H1 (cell line): Measurements from ENCODE around the gene MAP10. TPM values are rescaled to one million over a fixed set of nuclear protein-coding genes. Genes with fewer than 3 reads are reported as not detected.

ENCODE experiments used
- CTCF ChIA-PET: fragments of 300-600 bp; sonication (Branson Sonifier 250); formaldehyde crosslinking; loops from one replicate; lab custom pipeline; 2021; ENCODE audit not compliant: partially characterized antibody; lab: Charles Lee
- POLR2A ChIA-PET: fragments of 300-600 bp; sonication (Branson Sonifier 250); formaldehyde crosslinking; loops from one replicate; lab custom pipeline; 2021; ENCODE audit warnings: inconsistent platforms; ENCODE audit not compliant: partially characterized antibody; lab: Charles Lee
- DNase-seq, 2 experiments: peaks; one replicate each; pipeline versions ENCODE4 v3.0.0 to v3.0.0-alpha.2; 2010 to 2022; ENCODE audit warnings: low spot score in 2 of 2, low read depth in 1 of 2, mixed read lengths in 1 of 2
- FAIRE-seq: peaks from 2 replicates; lab custom pipeline; 2011; peaks lifted over from hg19 to GRCh38; lab: Jason Lieb, UNC
- H2AFZ ChIP-seq: 2 replicates; pipeline ENCODE4 v1.8.1; 2012; ENCODE audit warnings: low read length, inconsistent platforms
- H2AK5ac ChIP-seq: 2 replicates; pipeline ENCODE4 v1.6.1; 2013; ENCODE audit warnings: low read depth, low read length
- H2BK120ac ChIP-seq: replicated peaks from 2 replicates; pipeline ENCODE3; 2013; ENCODE audit warnings: low read depth, low read length, inconsistent platforms
- H2BK12ac ChIP-seq: 2 replicates; pipeline ENCODE4 v1.6.1; 2013; ENCODE audit warnings: low read depth, low read length
- H2BK15ac ChIP-seq: 2 replicates; pipeline ENCODE4 v1.6.1; 2013; ENCODE audit warnings: low read length
- H2BK20ac ChIP-seq: 2 replicates; pipeline ENCODE4 v1.6.1; 2013; ENCODE audit warnings: low read length
- H2BK5ac ChIP-seq: 2 replicates; pipeline ENCODE4 v1.6.1; 2013; ENCODE audit warnings: low read depth, low read length
- H3K14ac ChIP-seq: 2 replicates; pipeline ENCODE4 v1.6.1; 2013; ENCODE audit warnings: inconsistent platforms; ENCODE audit not compliant: insufficient read length
- H3K18ac ChIP-seq: 2 replicates; pipeline ENCODE4 v1.6.1; 2013; ENCODE audit warnings: low read length; ENCODE audit errors: extremely low read depth
- H3K23ac ChIP-seq: 2 replicates; pipeline ENCODE4 v1.6.1; 2013; ENCODE audit warnings: inconsistent platforms; ENCODE audit not compliant: insufficient read length
- H3K23me2 ChIP-seq: 2 replicates; pipeline ENCODE4 v1.6.1; 2013; ENCODE audit warnings: low read depth, low read length
- H3K27ac ChIP-seq: 2 replicates; pipeline ENCODE4 v1.6.1; 2011; ENCODE audit warnings: low read depth, low read length, inconsistent platforms
- H3K27me3 ChIP-seq, 4 experiments: replicated peaks in 1 of 4; 1 replicate in 1 of 4; 2 replicates in 3 of 4; pipeline versions ENCODE4 v1.6.1 to v1.8.1; 2011 to 2013; ENCODE audit warnings: low read length in 3 of 4, mild to moderate bottlenecking in 3 of 4, inconsistent platforms in 2 of 4, mixed read lengths in 2 of 4, moderate library complexity in 1 of 4; ENCODE audit not compliant: control insufficient read depth in 3 of 4, insufficient read depth in 3 of 4; ENCODE audit errors: extremely low read depth in 1 of 4
- H3K36me3 ChIP-seq, 4 experiments: 2 replicates each; pipeline versions ENCODE4 v1.6.1 to v1.8.1; 2011 to 2013; ENCODE audit warnings: mild to moderate bottlenecking in 4 of 4, low read length in 3 of 4, moderate library complexity in 2 of 4, control low read depth in 1 of 4, inconsistent platforms in 1 of 4; ENCODE audit not compliant: insufficient read depth in 4 of 4, control insufficient read depth in 2 of 4
- H3K4ac ChIP-seq: replicated peaks from 2 replicates; pipeline ENCODE3; 2013; ENCODE audit warnings: low read length, low read depth, mixed read lengths, inconsistent platforms; ENCODE audit not compliant: insufficient read length
- H3K4me1 ChIP-seq, 4 experiments: replicated peaks in 1 of 4; 1 replicate in 1 of 4; 2 replicates in 3 of 4; pipeline versions ENCODE4 v1.6.1 to v1.8.1; 2011 to 2013; ENCODE audit warnings: low read length in 3 of 4, inconsistent platforms in 2 of 4, mixed read lengths in 1 of 4; ENCODE audit not compliant: insufficient read depth in 4 of 4, control insufficient read depth in 3 of 4
- H3K4me2 ChIP-seq, 2 experiments: 2 replicates each; pipeline versions ENCODE4 v1.6.1 to v1.8.1; 2011 to 2013; ENCODE audit warnings: low read depth in 2 of 2, low read length in 2 of 2, control low read depth in 1 of 2, inconsistent platforms in 1 of 2, mild to moderate bottlenecking in 1 of 2; ENCODE audit not compliant: insufficient read depth in 1 of 2
- H3K4me3 ChIP-seq, 4 experiments: fragments of 200-600, 300-600 bp in 1 of 4; sonication (generic), shearing (Covaris generic), sonication (Bioruptor Twin) in 1 of 4; 2 replicates each; pipeline versions ENCODE4 v1.5.1 to v1.8.1; 2011 to 2016; ENCODE audit warnings: low read length in 4 of 4, low read depth in 3 of 4, control low read depth in 2 of 4, inconsistent platforms in 2 of 4, mild to moderate bottlenecking in 2 of 4, mixed read lengths in 1 of 4, moderate library complexity in 1 of 4; ENCODE audit not compliant: insufficient read depth in 2 of 4; ENCODE audit errors: extremely low read depth in 1 of 4
- H3K56ac ChIP-seq: replicated peaks from 2 replicates; pipeline ENCODE3; 2013; ENCODE audit warnings: low read depth, mild to moderate bottlenecking, mixed read lengths, low read length, inconsistent platforms; ENCODE audit not compliant: insufficient read length
- H3K79me1 ChIP-seq: 2 replicates; pipeline ENCODE4 v1.6.1; 2013; ENCODE audit warnings: low read depth, low read length, control low read depth
- H3K79me2 ChIP-seq, 2 experiments: 2 replicates each; pipeline versions ENCODE4 v1.6.1 to v1.8.1; 2012 to 2013; ENCODE audit warnings: low read length in 2 of 2, mild to moderate bottlenecking in 2 of 2, inconsistent platforms in 1 of 2; ENCODE audit not compliant: insufficient read depth in 2 of 2, control insufficient read depth in 1 of 2
- H3K9ac ChIP-seq, 4 experiments: replicated peaks in 1 of 4; 1 replicate in 1 of 4; 2 replicates in 3 of 4; pipeline versions ENCODE4 v1.6.1 to v1.8.1; 2011 to 2013; ENCODE audit warnings: low read depth in 3 of 4, low read length in 3 of 4, control low read depth in 2 of 4, mild to moderate bottlenecking in 2 of 4, moderate library complexity in 2 of 4, inconsistent platforms in 1 of 4; ENCODE audit errors: extremely low read depth in 1 of 4
- H3K9me3 ChIP-seq, 2 experiments: 2 replicates each; pipeline versions ENCODE4 v1.6.1 to v1.8.1; 2012 to 2013; ENCODE audit warnings: mild to moderate bottlenecking in 2 of 2, moderate library complexity in 2 of 2, control low read depth in 1 of 2, inconsistent platforms in 1 of 2, low read depth in 1 of 2, low read length in 1 of 2, mixed read lengths in 1 of 2; ENCODE audit not compliant: insufficient read depth in 2 of 2
- H4K20me1 ChIP-seq, 2 experiments: replicated peaks in 1 of 2; 2 replicates each; pipeline versions ENCODE3 to v1.8.1; 2011 to 2013; ENCODE audit warnings: inconsistent platforms in 2 of 2, low read length in 2 of 2, mild to moderate bottlenecking in 1 of 2; ENCODE audit not compliant: insufficient read depth in 2 of 2, control insufficient read depth in 1 of 2
- H4K5ac ChIP-seq: 2 replicates; pipeline ENCODE4 v1.6.1; 2013; ENCODE audit warnings: low read length, low read depth, mixed read lengths, inconsistent platforms; ENCODE audit not compliant: insufficient read length
- H4K8ac ChIP-seq: 2 replicates; pipeline ENCODE4 v1.8.0; 2013; ENCODE audit warnings: mild to moderate bottlenecking, moderate library complexity, low read length, inconsistent platforms; ENCODE audit not compliant: insufficient read depth; ENCODE audit errors: extremely low read depth
- H4K91ac ChIP-seq: replicated peaks from 2 replicates; pipeline ENCODE3; 2013; ENCODE audit warnings: low read length, mixed read lengths, inconsistent platforms; ENCODE audit not compliant: insufficient read length
- CHD1 ChIP-seq: IDR thresholded peaks from 2 replicates; pipeline ENCODE4 v1.6.1; 2012; ENCODE audit warnings: low read depth, low read length, improper control_type of control experiment
- CTCF ChIP-seq, 3 experiments: IDR thresholded peaks; 1 replicate in 2 of 3; 2 replicates in 1 of 3; pipeline versions ENCODE4 v1.5.1 to v1.6.1; 2011; ENCODE audit warnings: low read length in 3 of 3, mild to moderate bottlenecking in 3 of 3, inconsistent platforms in 2 of 3, low read depth in 1 of 3, moderate library complexity in 1 of 3; ENCODE audit not compliant: insufficient read depth in 1 of 3; ENCODE audit errors: control extremely low read depth in 1 of 3
- HDAC6 ChIP-seq: IDR thresholded peaks from one replicate; pipeline ENCODE4 v1.7.1; 2012; ENCODE audit warnings: low read depth, mild to moderate bottlenecking, inconsistent platforms, low read length, moderate library complexity
- JUN ChIP-seq: IDR thresholded peaks from 2 replicates; pipeline ENCODE4 v1.6.1; 2011; ENCODE audit warnings: low read depth, mild to moderate bottlenecking, improper control_type of control experiment, low read length
- MAFK ChIP-seq: IDR thresholded peaks from 2 replicates; pipeline ENCODE4 v1.6.1; 2012; ENCODE audit warnings: low read depth, mild to moderate bottlenecking, improper control_type of control experiment, low read length
- SIN3A ChIP-seq, 2 experiments: IDR thresholded peaks in 1 of 2; conservative IDR thresholded peaks in 1 of 2; 2 replicates each; pipeline ENCODE4 v1.6.1; 2011 to 2012; ENCODE audit warnings: low read length in 2 of 2, improper control_type of control experiment in 1 of 2, low read depth in 1 of 2, mild to moderate bottlenecking in 1 of 2
- SP1 ChIP-seq: IDR thresholded peaks from 2 replicates; pipeline ENCODE4 v1.6.1; 2011; ENCODE audit warnings: low read depth, low read length
- WGBS, 2 experiments: shearing (Covaris generic) in 1 of 2; methylation state at CpG; one replicate each; pipeline versions ENCODE4 v1.1.6 to v1.1.7; 2013 to 2015; ENCODE audit warnings: low lambda C conversion rate in 2 of 2, mixed read lengths in 2 of 2, inconsistent platforms in 1 of 2, low coverage in 1 of 2, missing lambda C conversion rate in 1 of 2; ENCODE audit not compliant: insufficient replicate concordance in 2 of 2, insufficient coverage in 1 of 2, insufficient read length in 1 of 2; ENCODE audit errors: extremely low coverage in 1 of 2, missing lambda C conversion rate in 1 of 2; 5-methylcytosine and 5-hydroxymethylcytosine counted together
- polyA plus RNA-seq, 7 experiments: library from polyadenylated mRNA; depleted of rRNA in 3 of 7; stranded (reverse) in 5 of 7; unstranded in 2 of 7; fragments of >200 nt in 5 of 7; fragments of 200-250 nt in 2 of 7; gene quantifications; 1 replicate in 5 of 7; 2 replicates in 1 of 7; 4 replicates in 1 of 7; pipeline versions ENCODE4 v1.2.1 to v1.2.3, GENCODE V29; 2011 to 2013; ENCODE audit warnings: missing spikeins in 2 of 7, mixed read lengths in 2 of 7
- total RNA-seq: library from RNA; stranded (reverse); fragmentation: NEBNext Ultra II Directional; extraction: Animal tissue kit (Norgen Biotek cat#: 25700); gene quantifications from 2 replicates; pipeline ENCODE4 v1.2.1, GENCODE V29; 2021
- TF ChIP-seq, protein P1 (sequence below): IDR thresholded peaks from 2 replicates; pipeline ENCODE4 v1.6.1; 2011; ENCODE audit warnings: low read length, improper control_type of control experiment

The MAP10 gene
- total and polyA plus RNA-seq, 2 of the 8 experiments (the other 6 are each of a cell fraction or from before 2014, with no cell fraction given): 1.5 to 3.5 TPM

DNA sequence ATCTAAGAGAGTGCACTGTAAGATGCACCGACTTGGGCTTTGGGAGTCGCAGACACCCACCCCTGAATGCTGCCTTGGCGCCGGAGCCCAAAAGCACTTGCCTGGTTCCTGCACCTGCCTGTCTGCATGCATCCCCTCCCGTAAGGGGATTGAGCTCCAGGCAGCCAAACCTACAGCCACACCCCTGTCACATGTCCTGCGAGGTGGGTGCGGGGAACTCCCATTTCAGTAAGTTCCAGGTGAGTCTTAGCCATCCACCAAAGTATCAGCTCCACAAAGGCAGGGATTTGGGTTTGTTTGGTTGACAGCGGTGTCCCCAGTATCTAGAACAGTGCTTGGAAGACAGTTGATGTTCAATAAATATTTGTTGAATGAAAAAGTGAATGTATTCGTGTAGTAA, 31.5 kb upstream of the MAP10 start:
- Histone ChIP-seq H2BK120ac (no peak overlapping the region), H3K9ac (no peak overlapping the region), H3K27ac (no peak overlapping the region), H3K23ac (no peak overlapping the region), H3K36me3 (no peaks in the 10 kb centered on the region), H3K4ac (no peak overlapping the region), H3K4me1 (peaks cover 0 to 9% (median 5%) of the 10 kb centered on the region in 4 experiments; a peak in 4 of 7 replicates), H3K18ac (0 out of 2 replicates have a peak overlapping the region, but pooled peaks have one; percentile 13), H3K9me3 (no peaks in the 10 kb centered on the region), H3K79me1 (no peaks in the 10 kb centered on the region), H3K27me3 (no peaks in the 10 kb centered on the region), H2BK5ac (no peak overlapping the region), H3K56ac (no peak overlapping the region), H2BK15ac (no peak overlapping the region), H2BK20ac (no peak overlapping the region), H2AFZ (0 out of 2 replicates have a peak overlapping the region, but pooled peaks have one; percentile 13), H4K20me1 (no peaks in the 10 kb centered on the region), H2BK12ac (no peak overlapping the region), H4K91ac (no peak overlapping the region), H3K14ac (no peak overlapping the region), H3K79me2 (no peaks in the 10 kb centered on the region), H3K4me2 (no peak overlapping the region), H3K4me3 (no peak overlapping the region), H4K8ac (no peak overlapping the region), H2AK5ac (no peak overlapping the region), H3K23me2 (no peaks in the 10 kb centered on the region; the same call in 1 of the 2 replicates), H4K5ac (no peak overlapping the region)
- 82% methylated on average over 9 of the region's 9 CpGs; no CpG with 5 or more reads in 1 of the 2 experiments for WGBS, 2 experiments
- FAIRE-seq (no peak), DNase-seq (no peak)
- POLR2A ChIA-PET: no interaction called here
- TF ChIP-seq CTCF (IDR thresholded peaks at IDR 0.05; ENCODE audit: control extremely low read depth in 1 of 3, insufficient read depth in 1 of 3, low read depth in 1 of 3, low read length in 3 of 3) (no peak), JUN (no peak), HDAC6 (no peak), MAFK (no peak), SIN3A (conservative IDR thresholded peaks at IDR 0.05 in 1 of 2, IDR thresholded peaks at IDR 0.05 in 1 of 2; ENCODE audit: low read depth in 1 of 2, low read length in 2 of 2) (no peak), CHD1 (no peak), SP1 (no peak)
- TF ChIP-seq, protein P1, sequence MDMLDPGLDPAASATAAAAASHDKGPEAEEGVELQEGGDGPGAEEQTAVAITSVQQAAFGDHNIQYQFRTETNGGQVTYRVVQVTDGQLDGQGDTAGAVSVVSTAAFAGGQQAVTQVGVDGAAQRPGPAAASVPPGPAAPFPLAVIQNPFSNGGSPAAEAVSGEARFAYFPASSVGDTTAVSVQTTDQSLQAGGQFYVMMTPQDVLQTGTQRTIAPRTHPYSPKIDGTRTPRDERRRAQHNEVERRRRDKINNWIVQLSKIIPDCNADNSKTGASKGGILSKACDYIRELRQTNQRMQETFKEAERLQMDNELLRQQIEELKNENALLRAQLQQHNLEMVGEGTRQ: 0 out of 2 replicates have a peak, but pooled peaks have one; percentile 32
- CTCF ChIA-PET: interaction anchor here (0.9 kb wide), 1 partner anchor 236 kb away, joined by 3 read pairs; no protein-coding TSS in a partner anchor
